ENCODE data around the gene NSRP1. TPM values are rescaled to one million over a fixed set of nuclear protein-coding genes. Genes with fewer than 3 reads are reported as not detected.
"Not testable (repeated sequence)": the region's sequence is repeated elsewhere in the genome, so short reads cannot be mapped to it uniquely, and the experiment has no call there.

Gene NSRP1
- total and polyA plus RNA-seq, 2 donors, result 7.8 to 34.3 TPM

- H3K4me3 ChIP-seq (ENCODE audit: low read length in 2 of 2), result no peak overlapping the region
- H3K4me1 ChIP-seq (ENCODE audit: control insufficient read depth in 2 of 2, insufficient read depth in 2 of 2, low read length in 2 of 2), result no peaks in the 10 kb centered on the region
- peaks cover 4 to 9% of the 10 kb centered on the region in 2 donors for H3K36me3 ChIP-seq (ENCODE audit: control insufficient read depth in 2 of 2, insufficient read depth in 2 of 2, low read length in 1 of 2)
- H3K27me3 ChIP-seq (ENCODE audit: control insufficient read depth in 2 of 2, insufficient read depth in 1 of 2, low read length in 1 of 2), result no peaks in the 10 kb centered on the region
- no peak for DNase-seq (ENCODE audit: low read depth in 6 of 9, low spot score in 9 of 9)
- H3K9me3 ChIP-seq (ENCODE audit: control insufficient read depth in 2 of 2, insufficient read depth in 1 of 2, low read length in 1 of 2), result no peaks in the 10 kb centered on the region
- no peak overlapping the region for H3K27ac ChIP-seq (ENCODE audit: low read depth in 1 of 2, low read length in 1 of 2)
- 99% methylated on average over 3 of the region's 3 CpGs for WGBS
These were observed 20.5 kb downstream of the NSRP1 start for GRCh38 chr17:30137158-30137557.

DNA sequence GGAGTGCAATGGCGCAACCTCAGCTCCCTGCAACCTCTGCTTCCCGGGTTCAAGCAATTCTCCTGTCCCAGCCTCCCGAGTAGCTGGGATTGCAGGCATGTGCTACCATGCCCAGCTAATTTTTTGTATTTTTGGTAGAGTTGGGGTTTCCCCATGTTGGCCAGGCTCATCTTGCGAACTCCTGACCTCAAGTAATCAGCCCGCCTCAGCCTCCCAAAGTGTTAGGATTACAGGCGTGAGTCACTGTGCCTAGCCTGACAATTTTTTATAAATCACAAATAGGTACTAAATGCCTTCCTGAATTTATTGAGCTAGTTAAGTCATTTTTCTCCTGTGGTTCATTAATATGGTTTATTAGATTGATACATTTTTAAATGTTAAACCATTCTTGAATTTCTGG is 31.2 kb downstream of the NSRP1 start:
- not testable (repeated sequence) for H3K27me3 ChIP-seq (ENCODE audit: control insufficient read depth in 2 of 2, insufficient read depth in 1 of 2, low read length in 1 of 2); H3K4me1 ChIP-seq (ENCODE audit: control insufficient read depth in 2 of 2, insufficient read depth in 2 of 2, low read length in 2 of 2); H3K36me3 ChIP-seq (ENCODE audit: control insufficient read depth in 2 of 2, insufficient read depth in 2 of 2, low read length in 1 of 2); H3K4me3 ChIP-seq (ENCODE audit: low read length in 2 of 2); H3K27ac ChIP-seq (ENCODE audit: low read depth in 1 of 2, low read length in 1 of 2); DNase-seq (ENCODE audit: low read depth in 6 of 9, low spot score in 9 of 9); H3K9me3 ChIP-seq (ENCODE audit: control insufficient read depth in 2 of 2, insufficient read depth in 1 of 2, low read length in 1 of 2)
- 96% methylated on average over 6 of the region's 6 CpGs for WGBS

GRCh38 chr17:30148376-30148775 is 31.8 kb downstream of the NSRP1 start:
- Histone ChIP-seq H3K4me3 (ENCODE audit: low read length in 2 of 2) (no peak overlapping the region), H3K36me3 (ENCODE audit: control insufficient read depth in 2 of 2, insufficient read depth in 2 of 2, low read length in 1 of 2) (peaks cover 0 to 3% of the 10 kb centered on the region in 2 donors), H3K9me3 (ENCODE audit: control insufficient read depth in 2 of 2, insufficient read depth in 1 of 2, low read length in 1 of 2) (no peaks in the 10 kb centered on the region), H3K4me1 (ENCODE audit: control insufficient read depth in 2 of 2, insufficient read depth in 2 of 2, low read length in 2 of 2) (no peaks in the 10 kb centered on the region), H3K27ac (ENCODE audit: low read depth in 1 of 2, low read length in 1 of 2) (no peak overlapping the region), H3K27me3 (ENCODE audit: control insufficient read depth in 2 of 2, insufficient read depth in 1 of 2, low read length in 1 of 2) (no peaks in the 10 kb centered on the region)
- no peak for DNase-seq (ENCODE audit: low read depth in 6 of 9, low spot score in 9 of 9)
- WGBS, result 98% methylated on average over 1 of the region's 1 CpG

DNA sequence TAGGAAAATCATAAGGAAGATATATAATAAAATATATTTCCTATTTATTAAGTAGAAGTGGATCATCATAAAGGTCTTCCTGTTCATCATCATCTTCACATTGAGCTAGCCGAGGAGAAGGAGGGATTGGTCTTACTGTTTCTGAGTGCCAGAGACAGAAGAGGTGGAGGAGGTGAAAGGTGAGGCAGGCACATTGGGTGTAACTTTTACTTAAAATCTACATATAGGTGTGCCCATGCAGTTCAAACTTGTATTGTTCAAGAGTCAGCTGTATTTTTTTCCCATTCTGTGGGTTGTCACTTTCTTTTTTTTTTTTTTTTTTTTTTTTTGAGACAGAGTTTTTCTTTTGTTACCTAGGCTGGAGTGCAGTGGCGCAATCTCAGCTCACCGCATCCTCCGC is 34.9 kb downstream of the NSRP1 start:
- H3K27ac ChIP-seq (ENCODE audit: low read depth in 1 of 2, low read length in 1 of 2), result no peak overlapping the region
- over 99% methylated on average over 4 of the region's 4 CpGs for WGBS
- no peaks in the 10 kb centered on the region for H3K9me3 ChIP-seq (ENCODE audit: control insufficient read depth in 2 of 2, insufficient read depth in 1 of 2, low read length in 1 of 2)
- no peaks in the 10 kb centered on the region for H3K4me1 ChIP-seq (ENCODE audit: control insufficient read depth in 2 of 2, insufficient read depth in 2 of 2, low read length in 2 of 2)
- no peak for DNase-seq (ENCODE audit: low read depth in 6 of 9, low spot score in 9 of 9)
- H3K27me3 ChIP-seq (ENCODE audit: control insufficient read depth in 2 of 2, insufficient read depth in 1 of 2, low read length in 1 of 2), result no peaks in the 10 kb centered on the region
- H3K36me3 ChIP-seq (ENCODE audit: control insufficient read depth in 2 of 2, insufficient read depth in 2 of 2, low read length in 1 of 2), result peaks cover 0 to 9% of the 10 kb centered on the region in 2 donors
- H3K4me3 ChIP-seq (ENCODE audit: low read length in 2 of 2), result no peak overlapping the region

GRCh38 chr17:30153463-30153862 is 36.8 kb downstream of the NSRP1 start:
- Histone ChIP-seq H3K4me1 (ENCODE audit: control insufficient read depth in 2 of 2, insufficient read depth in 2 of 2, low read length in 2 of 2) (no peaks in the 10 kb centered on the region), H3K27me3 (ENCODE audit: control insufficient read depth in 2 of 2, insufficient read depth in 1 of 2, low read length in 1 of 2) (no peaks in the 10 kb centered on the region), H3K36me3 (ENCODE audit: control insufficient read depth in 2 of 2, insufficient read depth in 2 of 2, low read length in 1 of 2) (peaks cover 0 to 15% of the 10 kb centered on the region in 2 donors), H3K27ac (ENCODE audit: low read depth in 1 of 2, low read length in 1 of 2) (no peak overlapping the region), H3K9me3 (ENCODE audit: control insufficient read depth in 2 of 2, insufficient read depth in 1 of 2, low read length in 1 of 2) (no peaks in the 10 kb centered on the region), H3K4me3 (ENCODE audit: low read length in 2 of 2) (no peak overlapping the region)
- DNase-seq (ENCODE audit: low read depth in 6 of 9, low spot score in 9 of 9), result no peak

- no peaks in the 10 kb centered on the region for H3K27me3 ChIP-seq (ENCODE audit: control insufficient read depth in 2 of 2, insufficient read depth in 1 of 2, low read length in 1 of 2)
- H3K36me3 ChIP-seq (ENCODE audit: control insufficient read depth in 2 of 2, insufficient read depth in 2 of 2, low read length in 1 of 2), result peaks cover 3 to 28% of the 10 kb centered on the region in 2 donors
- WGBS, result over 99% methylated on average over 2 of the region's 2 CpGs
- no peaks in the 10 kb centered on the region for H3K4me1 ChIP-seq (ENCODE audit: control insufficient read depth in 2 of 2, insufficient read depth in 2 of 2, low read length in 2 of 2)
- no peaks in the 10 kb centered on the region for H3K9me3 ChIP-seq (ENCODE audit: control insufficient read depth in 2 of 2, insufficient read depth in 1 of 2, low read length in 1 of 2)
- no peak overlapping the region for H3K4me3 ChIP-seq (ENCODE audit: low read length in 2 of 2)
- no peak overlapping the region for H3K27ac ChIP-seq (ENCODE audit: low read depth in 1 of 2, low read length in 1 of 2)
- DNase-seq (ENCODE audit: low read depth in 6 of 9, low spot score in 9 of 9), result no peak
These were observed 38.8 kb downstream of the NSRP1 start for GRCh38 chr17:30155389-30155788.

DNA sequence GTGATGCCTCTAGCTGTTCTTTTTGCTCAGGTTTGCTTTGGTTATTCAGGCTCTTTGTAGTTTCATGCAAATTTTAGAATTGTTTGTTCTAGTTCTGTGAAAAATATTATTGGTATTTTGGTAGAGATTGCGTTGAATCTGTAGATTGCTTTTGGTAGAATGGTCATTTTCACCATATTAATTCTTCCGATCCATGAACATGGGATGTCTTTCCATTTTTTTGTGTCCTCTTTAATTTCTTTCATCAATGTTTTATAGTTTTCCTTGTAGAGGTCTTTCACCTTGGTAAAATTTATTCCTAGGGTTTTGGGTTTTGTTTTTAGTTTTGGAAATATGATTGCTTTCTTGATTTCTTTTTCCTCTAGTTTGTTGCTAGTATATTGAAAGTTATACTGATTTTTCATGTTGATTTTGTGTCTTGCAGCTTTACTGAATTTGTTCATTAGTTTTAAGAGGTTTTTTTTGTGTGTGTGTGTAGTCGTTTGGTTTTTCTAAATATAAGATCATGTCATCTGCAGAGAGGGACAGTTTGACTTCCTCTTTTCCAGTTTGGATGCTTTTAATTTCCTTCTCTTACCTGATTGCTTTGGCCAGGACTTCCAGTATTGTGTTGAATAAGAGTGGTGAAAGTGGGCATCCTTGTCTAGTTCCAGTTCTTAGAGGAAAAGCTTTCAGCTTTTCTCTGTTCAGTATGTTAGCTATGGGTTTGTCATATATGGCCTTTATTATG is 42.4 kb downstream of the NSRP1 start:
- Histone ChIP-seq H3K36me3 (ENCODE audit: control insufficient read depth in 2 of 2, insufficient read depth in 2 of 2, low read length in 1 of 2) (peaks cover 8 to 28% of the 10 kb centered on the region in 2 donors), H3K27ac (ENCODE audit: low read depth in 1 of 2, low read length in 1 of 2) (no peak overlapping the region), H3K4me3 (ENCODE audit: low read length in 2 of 2) (no peak overlapping the region), H3K27me3 (ENCODE audit: control insufficient read depth in 2 of 2, insufficient read depth in 1 of 2, low read length in 1 of 2) (no peaks in the 10 kb centered on the region), H3K4me1 (ENCODE audit: control insufficient read depth in 2 of 2, insufficient read depth in 2 of 2, low read length in 2 of 2) (no peaks in the 10 kb centered on the region), H3K9me3 (ENCODE audit: control insufficient read depth in 2 of 2, insufficient read depth in 1 of 2, low read length in 1 of 2) (no peaks in the 10 kb centered on the region)
- no peak for DNase-seq (ENCODE audit: low read depth in 6 of 9, low spot score in 9 of 9)
- 92% methylated on average over 3 of the region's 3 CpGs for WGBS

GRCh38 chr17:30160419-30161172 is 44.0 kb downstream of the NSRP1 start:
- no peak overlapping the region for H3K4me3 ChIP-seq (ENCODE audit: low read length in 2 of 2)
- H3K27me3 ChIP-seq (ENCODE audit: control insufficient read depth in 2 of 2, insufficient read depth in 1 of 2, low read length in 1 of 2), result no peaks in the 10 kb centered on the region
- no peak for DNase-seq (ENCODE audit: low read depth in 6 of 9, low spot score in 9 of 9)
- H3K36me3 ChIP-seq (ENCODE audit: control insufficient read depth in 2 of 2, insufficient read depth in 2 of 2, low read length in 1 of 2), result peaks cover 8 to 31% of the 10 kb centered on the region in 2 donors
- 97% methylated on average over 3 of the region's 3 CpGs for WGBS
- no peak overlapping the region for H3K27ac ChIP-seq (ENCODE audit: low read depth in 1 of 2, low read length in 1 of 2)
- no peaks in the 10 kb centered on the region for H3K4me1 ChIP-seq (ENCODE audit: control insufficient read depth in 2 of 2, insufficient read depth in 2 of 2, low read length in 2 of 2)
- no peaks in the 10 kb centered on the region for H3K9me3 ChIP-seq (ENCODE audit: control insufficient read depth in 2 of 2, insufficient read depth in 1 of 2, low read length in 1 of 2)

DNA sequence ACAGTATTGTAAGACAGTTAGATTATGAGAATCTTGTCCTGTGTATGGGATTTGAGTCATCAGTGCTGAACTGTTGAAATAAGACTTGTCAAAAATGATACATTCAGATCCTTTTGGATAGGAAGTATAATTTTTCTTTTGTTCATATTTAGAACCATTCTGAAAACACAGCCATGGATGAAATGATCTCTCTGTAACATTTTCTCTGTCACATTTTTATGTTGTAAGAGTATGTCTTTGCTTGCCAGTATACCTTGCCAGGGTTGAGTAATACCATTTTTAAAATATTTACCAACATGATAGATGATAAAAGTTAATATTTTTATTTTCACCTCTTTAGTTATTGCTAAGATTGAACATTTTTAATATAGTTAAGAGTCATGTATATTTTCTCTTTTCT is 45.0 kb downstream of the NSRP1 start:
- Histone ChIP-seq H3K4me3 (ENCODE audit: low read length in 2 of 2) (no peak overlapping the region), H3K27me3 (ENCODE audit: control insufficient read depth in 2 of 2, insufficient read depth in 1 of 2, low read length in 1 of 2) (no peaks in the 10 kb centered on the region), H3K9me3 (ENCODE audit: control insufficient read depth in 2 of 2, insufficient read depth in 1 of 2, low read length in 1 of 2) (no peaks in the 10 kb centered on the region), H3K27ac (ENCODE audit: low read depth in 1 of 2, low read length in 1 of 2) (no peak overlapping the region), H3K36me3 (ENCODE audit: control insufficient read depth in 2 of 2, insufficient read depth in 2 of 2, low read length in 1 of 2) (peaks cover 8 to 29% of the 10 kb centered on the region in 2 donors), H3K4me1 (ENCODE audit: control insufficient read depth in 2 of 2, insufficient read depth in 2 of 2, low read length in 2 of 2) (no peaks in the 10 kb centered on the region)
- DNase-seq (ENCODE audit: low read depth in 6 of 9, low spot score in 9 of 9), result no peak
